Right lobe of liver (tissue), 4 donors: ENCODE data around the gene DUSP5.

Source experiments
- CTCF ChIP-seq, 4 donors: fragments of 200-600 bp in 3 of 4; fragments of 450-650 bp in 1 of 4; IDR thresholded peaks; one replicate each; pipeline versions ENCODE4 v1.5.1 to v1.8.0; 2016 to 2022; ENCODE audit warnings: antibody characterized with exemption in 4 of 4, mild to moderate bottlenecking in 2 of 4
- POLR2A ChIP-seq: fragments of 450-650 bp; IDR thresholded peaks from one replicate; pipeline ENCODE4 v1.6.1; 2017; ENCODE audit warnings: antibody characterized with exemption, mild to moderate bottlenecking
- donor health status: DM: no; HTN: no; CAD: no.
- donor health status: DM: no; HTN: no; CAD: no.
- donor health status: DM: no; HTN: yes; CAD: no.

- peak in 1 of 4 donors; percentile 6 for TF ChIP-seq CTCF (IDR thresholded peaks at IDR 0.05)
- TF ChIP-seq POLR2A = no peak
Measured at GRCh38 chr10:110498087-110498981, 627 bp downstream of the DUSP5 start.
